Measurements from ENCODE around the gene PHLDB1.

PHLDB1 gene

GRCh38 chr11:118633979-118634378 is 26.6 kb downstream of the PHLDB1 start:
- Histone ChIP-seq H3K4me1 (ENCODE audit: control insufficient read depth, insufficient read depth, low read length) (peaks cover 23% of the 10 kb centered on the region), H3K36me3 (ENCODE audit: control insufficient read depth, insufficient read depth, low read length) (peaks cover 49% of the 10 kb centered on the region), H3K9me3 (ENCODE audit: control insufficient read depth, insufficient read depth, low read depth, low read length) (no peaks in the 10 kb centered on the region), H3K9ac (ENCODE audit: low read length) (peak overlapping the region; percentile 68), H3K27ac (ENCODE audit: low read depth, low read length) (0 out of 2 replicates have a peak overlapping the region, but pooled peaks have one; percentile 7), H3K27me3 (ENCODE audit: control insufficient read depth, insufficient read depth, low read length) (no peaks in the 10 kb centered on the region), H3K4me3 (ENCODE audit: low read depth, low read length) (peak overlapping the region; percentile 54)

- Histone ChIP-seq H3K36me3 (ENCODE audit: control insufficient read depth, insufficient read depth, low read length) (peaks cover 51% of the 10 kb centered on the region), H3K4me1 (ENCODE audit: control insufficient read depth, insufficient read depth, low read length) (peaks cover 23% of the 10 kb centered on the region), H3K9ac (ENCODE audit: low read length) (peak overlapping the region; percentile 68), H3K27me3 (ENCODE audit: control insufficient read depth, insufficient read depth, low read length) (no peaks in the 10 kb centered on the region), H3K27ac (ENCODE audit: low read depth, low read length) (peak overlapping the region; percentile 7; the same call in 1 of the 2 replicates), H3K4me3 (ENCODE audit: low read depth, low read length) (peak overlapping the region; percentile 54), H3K9me3 (ENCODE audit: control insufficient read depth, insufficient read depth, low read depth, low read length) (no peaks in the 10 kb centered on the region)
Measured at GRCh38 chr11:118634431-118635236, 27.2 kb downstream of the PHLDB1 start.

GRCh38 chr11:118635237-118635591 is 27.8 kb downstream of the PHLDB1 start:
- peak overlapping the region; percentile 7; the same call in 1 of the 2 replicates for H3K27ac ChIP-seq (ENCODE audit: low read depth, low read length)

GRCh38 chr11:118635642-118636041 is 28.2 kb downstream of the PHLDB1 start:
- H3K4me1 ChIP-seq (ENCODE audit: control insufficient read depth, insufficient read depth, low read length): peaks cover 23% of the 10 kb centered on the region
- H3K27ac ChIP-seq (ENCODE audit: low read depth, low read length): peak overlapping the region; percentile 7; the same call in 1 of the 2 replicates
- H3K4me3 ChIP-seq (ENCODE audit: low read depth, low read length): peak overlapping the region; percentile 54
- peak overlapping the region; percentile 29 for H3K9ac ChIP-seq (ENCODE audit: low read length)
- H3K9me3 ChIP-seq (ENCODE audit: control insufficient read depth, insufficient read depth, low read depth, low read length): no peaks in the 10 kb centered on the region
- H3K36me3 ChIP-seq (ENCODE audit: control insufficient read depth, insufficient read depth, low read length): peaks cover 56% of the 10 kb centered on the region
- H3K27me3 ChIP-seq (ENCODE audit: control insufficient read depth, insufficient read depth, low read length): no peaks in the 10 kb centered on the region

More at GRCh38 chr11:118635237-118635591, 27.8 kb downstream of the PHLDB1 start:
- no peaks in the 10 kb centered on the region for H3K27me3 ChIP-seq (ENCODE audit: control insufficient read depth, insufficient read depth, low read length)
- peak overlapping the region; percentile 29 for H3K9ac ChIP-seq (ENCODE audit: low read length)
- H3K9me3 ChIP-seq (ENCODE audit: control insufficient read depth, insufficient read depth, low read depth, low read length): no peaks in the 10 kb centered on the region
- H3K4me1 ChIP-seq (ENCODE audit: control insufficient read depth, insufficient read depth, low read length): peaks cover 23% of the 10 kb centered on the region
- H3K4me3 ChIP-seq (ENCODE audit: low read depth, low read length): peak overlapping the region; percentile 54
- peaks cover 56% of the 10 kb centered on the region for H3K36me3 ChIP-seq (ENCODE audit: control insufficient read depth, insufficient read depth, low read length)

- Histone ChIP-seq H3K27me3 (ENCODE audit: control insufficient read depth, insufficient read depth, low read length) (no peaks in the 10 kb centered on the region), H3K36me3 (ENCODE audit: control insufficient read depth, insufficient read depth, low read length) (peaks cover 63% of the 10 kb centered on the region), H3K4me1 (ENCODE audit: control insufficient read depth, insufficient read depth, low read length) (peaks cover 23% of the 10 kb centered on the region), H3K4me3 (ENCODE audit: low read depth, low read length) (no peak overlapping the region), H3K9me3 (ENCODE audit: control insufficient read depth, insufficient read depth, low read depth, low read length) (no peaks in the 10 kb centered on the region), H3K9ac (ENCODE audit: low read length) (no peak overlapping the region), H3K27ac (ENCODE audit: low read depth, low read length) (no peak overlapping the region)
Measured at GRCh38 chr11:118636569-118637290, 29.3 kb downstream of the PHLDB1 start.

- Histone ChIP-seq H3K4me1 (ENCODE audit: control insufficient read depth, insufficient read depth, low read length) (peaks cover 20% of the 10 kb centered on the region), H3K36me3 (ENCODE audit: control insufficient read depth, insufficient read depth, low read length) (peaks cover 70% of the 10 kb centered on the region), H3K9ac (ENCODE audit: low read length) (no peak overlapping the region), H3K27ac (ENCODE audit: low read depth, low read length) (no peak overlapping the region), H3K4me3 (ENCODE audit: low read depth, low read length) (no peak overlapping the region), H3K27me3 (ENCODE audit: control insufficient read depth, insufficient read depth, low read length) (no peaks in the 10 kb centered on the region), H3K9me3 (ENCODE audit: control insufficient read depth, insufficient read depth, low read depth, low read length) (no peaks in the 10 kb centered on the region)
Measured at GRCh38 chr11:118638726-118639125, 31.3 kb downstream of the PHLDB1 start.

- Histone ChIP-seq H3K9ac (ENCODE audit: low read length) (no peak overlapping the region), H3K4me1 (ENCODE audit: control insufficient read depth, insufficient read depth, low read length) (peaks cover 12% of the 10 kb centered on the region), H3K4me3 (ENCODE audit: low read depth, low read length) (no peak overlapping the region), H3K9me3 (ENCODE audit: control insufficient read depth, insufficient read depth, low read depth, low read length) (no peaks in the 10 kb centered on the region), H3K36me3 (ENCODE audit: control insufficient read depth, insufficient read depth, low read length) (peaks cover 81% of the 10 kb centered on the region), H3K27ac (ENCODE audit: low read depth, low read length) (no peak overlapping the region), H3K27me3 (ENCODE audit: control insufficient read depth, insufficient read depth, low read length) (no peaks in the 10 kb centered on the region)
Measured at GRCh38 chr11:118639899-118640298, 32.5 kb downstream of the PHLDB1 start.

- Histone ChIP-seq H3K9me3 (ENCODE audit: control insufficient read depth, insufficient read depth, low read depth, low read length) (no peaks in the 10 kb centered on the region), H3K4me3 (ENCODE audit: low read depth, low read length) (no peak overlapping the region), H3K4me1 (ENCODE audit: control insufficient read depth, insufficient read depth, low read length) (peaks cover 6% of the 10 kb centered on the region), H3K9ac (ENCODE audit: low read length) (no peak overlapping the region), H3K27ac (ENCODE audit: low read depth, low read length) (no peak overlapping the region), H3K27me3 (ENCODE audit: control insufficient read depth, insufficient read depth, low read length) (no peaks in the 10 kb centered on the region), H3K36me3 (ENCODE audit: control insufficient read depth, insufficient read depth, low read length) (peaks cover 88% of the 10 kb centered on the region)
Measured at GRCh38 chr11:118640332-118641154, 33.1 kb downstream of the PHLDB1 start.

GRCh38 chr11:118641397-118642019 is 34.1 kb downstream of the PHLDB1 start:
- peaks cover 89% of the 10 kb centered on the region for H3K36me3 ChIP-seq (ENCODE audit: control insufficient read depth, insufficient read depth, low read length)

GRCh38 chr11:118643142-118643994 is 36.0 kb downstream of the PHLDB1 start:
- Histone ChIP-seq H3K4me3 (ENCODE audit: low read depth, low read length) (no peak overlapping the region), H3K9me3 (ENCODE audit: control insufficient read depth, insufficient read depth, low read depth, low read length) (no peaks in the 10 kb centered on the region), H3K36me3 (ENCODE audit: control insufficient read depth, insufficient read depth, low read length) (peaks cover 92% of the 10 kb centered on the region), H3K4me1 (ENCODE audit: control insufficient read depth, insufficient read depth, low read length) (no peaks in the 10 kb centered on the region), H3K9ac (ENCODE audit: low read length) (no peak overlapping the region), H3K27ac (ENCODE audit: low read depth, low read length) (no peak overlapping the region), H3K27me3 (ENCODE audit: control insufficient read depth, insufficient read depth, low read length) (no peaks in the 10 kb centered on the region)

More at GRCh38 chr11:118641397-118642019, 34.1 kb downstream of the PHLDB1 start:
- no peaks in the 10 kb centered on the region for H3K27me3 ChIP-seq (ENCODE audit: control insufficient read depth, insufficient read depth, low read length)
- no peak overlapping the region for H3K4me3 ChIP-seq (ENCODE audit: low read depth, low read length)
- H3K4me1 ChIP-seq (ENCODE audit: control insufficient read depth, insufficient read depth, low read length): no peaks in the 10 kb centered on the region
- H3K9ac ChIP-seq (ENCODE audit: low read length): no peak overlapping the region
- H3K9me3 ChIP-seq (ENCODE audit: control insufficient read depth, insufficient read depth, low read depth, low read length): no peaks in the 10 kb centered on the region
- H3K27ac ChIP-seq (ENCODE audit: low read depth, low read length): no peak overlapping the region

Measured in HUES6 (cell line).